Naive B cell (primary cell): ENCODE measurements around the gene GIGYF2. TPM values are rescaled to one million over a fixed set of nuclear protein-coding genes. Genes with fewer than 3 reads are reported as not detected.
"Not testable (repeated sequence)": the region's sequence is repeated elsewhere in the genome, so short reads cannot be mapped to it uniquely, and the experiment has no call there.

Source experiments
- ATAC-seq, 2 donors: fragments of 150-1000 bp; cut with Tn5 transposase; 2 replicates each; pipeline ENCODE4 v1.10.0; 2021; ENCODE audit warnings: low read depth in 2 of 2, mild to moderate bottlenecking in 2 of 2, moderate library complexity in 2 of 2
- DNase-seq: peaks from one replicate; pipeline ENCODE4 v3.0.0; 2022
- H3K27ac Mint-ChIP-seq, 6 donors: one replicate each; pipeline ENCODE4 v1.8.0; 2020 to 2022; ENCODE audit warnings: mild to moderate bottlenecking in 6 of 6, mixed read lengths in 6 of 6, moderate library complexity in 5 of 6, inconsistent platforms in 2 of 6
- H3K27me3 Mint-ChIP-seq, 3 donors: one replicate each; pipeline ENCODE4 v1.8.0; 2021 to 2022; ENCODE audit warnings: mixed read lengths in 3 of 3, mild to moderate bottlenecking in 1 of 3
- H3K36me3 Mint-ChIP-seq, 2 donors: one replicate each; pipeline ENCODE4 v1.8.0; 2020 to 2022; ENCODE audit warnings: mixed read lengths in 2 of 2, inconsistent platforms in 1 of 2, mild to moderate bottlenecking in 1 of 2
- H3K4me1 Mint-ChIP-seq, 3 donors: one replicate each; pipeline ENCODE4 v1.8.0; 2020 to 2022; ENCODE audit warnings: mixed read lengths in 3 of 3, inconsistent platforms in 1 of 3, mild to moderate bottlenecking in 1 of 3, moderate library complexity in 1 of 3
- H3K4me3 Mint-ChIP-seq, 8 donors: one replicate each; pipeline ENCODE4 v1.8.0; 2020 to 2022; ENCODE audit warnings: mild to moderate bottlenecking in 8 of 8, mixed read lengths in 8 of 8, moderate library complexity in 8 of 8, inconsistent platforms in 2 of 8
- H3K9me3 Mint-ChIP-seq, 7 donors: one replicate each; pipeline ENCODE4 v1.8.0; 2020 to 2022; ENCODE audit warnings: mixed read lengths in 7 of 7, mild to moderate bottlenecking in 5 of 7, inconsistent platforms in 2 of 7, moderate library complexity in 1 of 7
- polyA plus RNA-seq, 6 donors: library from polyadenylated mRNA; unstranded; fragments of 300-500 nt; fragmentation: Illumina TruSeq; gene quantifications; one replicate each; pipeline ENCODE4 v1.2.3, GENCODE V29; 2021; ENCODE audit warnings: low read depth in 6 of 6

Gene GIGYF2
- polyA plus RNA-seq, 6 donors from 2014 or later = 9.6 to 33.6 (median 18.3) TPM

GRCh38 chr2:232668805-232669444 lies 28.2 kb upstream of the GIGYF2 start:
- H3K4me3 Mint-ChIP-seq = no peak overlapping the region
- H3K9me3 Mint-ChIP-seq = no peaks in the 10 kb centered on the region
- DNase-seq = no peak
- H3K27ac Mint-ChIP-seq = no peak overlapping the region
- H3K27me3 Mint-ChIP-seq = peaks cover 6 to 31% (median 25%) of the 10 kb centered on the region in 3 donors
- ATAC-seq = no peak
- no peaks in the 10 kb centered on the region for H3K36me3 Mint-ChIP-seq
- no peaks in the 10 kb centered on the region for H3K4me1 Mint-ChIP-seq

- peaks cover 0 to 6% of the 10 kb centered on the region in 2 donors for H3K36me3 Mint-ChIP-seq
- no peak overlapping the region for H3K27ac Mint-ChIP-seq
- H3K4me1 Mint-ChIP-seq = no peaks in the 10 kb centered on the region
- peaks cover 0 to 34% (median 32%) of the 10 kb centered on the region in 3 donors for H3K27me3 Mint-ChIP-seq
- no peaks in the 10 kb centered on the region for H3K9me3 Mint-ChIP-seq
- no peak for DNase-seq
- ATAC-seq = no peak
- H3K4me3 Mint-ChIP-seq = no peak overlapping the region
Observed at GRCh38 chr2:232672588-232672987, 24.5 kb upstream of the GIGYF2 start.

GRCh38 chr2:232674491-232674890 lies 22.6 kb upstream of the GIGYF2 start:
- Mint-ChIP-seq H3K27ac (no peak overlapping the region), H3K4me3 (no peak overlapping the region), H3K27me3 (peaks cover under 1 to 37% (median 26%) of the 10 kb centered on the region in 3 donors), H3K4me1 (no peaks in the 10 kb centered on the region), H3K9me3 (no peaks in the 10 kb centered on the region), H3K36me3 (peaks cover 0 to 6% of the 10 kb centered on the region in 2 donors)
- ATAC-seq (no peak), DNase-seq (no peak)

- Mint-ChIP-seq H3K9me3 (no peaks in the 10 kb centered on the region), H3K4me1 (no peaks in the 10 kb centered on the region), H3K27ac (no peak overlapping the region), H3K27me3 (peaks cover 5 to 37% (median 26%) of the 10 kb centered on the region in 3 donors), H3K4me3 (no peak overlapping the region), H3K36me3 (peaks cover 0 to 6% of the 10 kb centered on the region in 2 donors)
- no peak for ATAC-seq
- no peak for DNase-seq
Observed at GRCh38 chr2:232675381-232675780, 21.8 kb upstream of the GIGYF2 start.

DNA sequence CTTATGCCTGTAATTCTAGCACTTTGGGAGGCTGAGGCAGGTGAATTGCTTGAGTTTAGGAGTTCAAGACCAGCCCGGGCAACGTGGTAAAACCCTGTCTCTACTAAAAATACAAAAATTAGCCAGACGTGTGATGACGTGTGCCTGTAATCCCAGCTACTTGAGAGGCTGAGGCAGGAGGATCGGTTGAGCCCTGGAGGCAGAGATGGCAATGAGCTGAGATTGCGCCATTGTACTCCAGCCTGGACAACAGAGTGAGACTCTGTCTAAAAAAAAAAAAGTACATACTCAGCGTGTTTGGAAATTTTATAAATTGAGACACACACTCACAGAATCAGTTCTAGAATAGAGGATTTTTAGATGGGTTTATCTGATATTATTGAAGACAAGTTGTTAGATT lies 17.1 kb upstream of the GIGYF2 start:
- DNase-seq (no peak), ATAC-seq (no peak)
- H3K4me3 Mint-ChIP-seq = no peak overlapping the region
- H3K4me1 Mint-ChIP-seq = no peaks in the 10 kb centered on the region
- no peak overlapping the region for H3K27ac Mint-ChIP-seq
- H3K36me3 Mint-ChIP-seq = no peaks in the 10 kb centered on the region
- H3K9me3 Mint-ChIP-seq = no peaks in the 10 kb centered on the region
- peaks cover 14 to 38% (median 31%) of the 10 kb centered on the region in 3 donors for H3K27me3 Mint-ChIP-seq

GRCh38 chr2:232681527-232681926 lies 15.6 kb upstream of the GIGYF2 start:
- Mint-ChIP-seq H3K9me3 (no peaks in the 10 kb centered on the region), H3K4me1 (no peaks in the 10 kb centered on the region), H3K36me3 (no peaks in the 10 kb centered on the region), H3K4me3 (no peak overlapping the region), H3K27me3 (peaks cover 14 to 33% (median 30%) of the 10 kb centered on the region in 3 donors), H3K27ac (no peak overlapping the region)
- no peak for DNase-seq
- no peak for ATAC-seq

DNA sequence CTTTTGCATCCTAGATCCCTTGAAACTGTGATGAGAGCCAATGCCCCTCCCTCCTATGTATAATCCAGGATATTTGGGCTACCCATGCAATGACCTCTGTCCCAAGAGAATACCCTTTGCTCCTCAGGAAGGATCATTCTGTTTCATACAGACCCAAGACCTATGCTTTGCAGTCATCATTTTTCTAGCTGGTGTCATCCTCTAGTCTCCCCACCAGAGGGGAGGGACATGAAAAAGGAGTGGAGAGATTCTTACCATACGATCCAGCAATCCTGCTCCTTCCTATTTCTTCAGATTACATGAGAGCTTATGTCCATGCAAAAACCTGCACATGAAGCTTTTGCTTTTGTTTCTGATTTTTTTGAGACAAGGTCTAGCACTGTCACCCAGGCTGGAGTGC lies 13.8 kb upstream of the GIGYF2 start:
- Mint-ChIP-seq H3K36me3 (no peaks in the 10 kb centered on the region), H3K4me3 (no peak overlapping the region), H3K27me3 (peaks cover 14 to 33% (median 30%) of the 10 kb centered on the region in 3 donors), H3K27ac (no peak overlapping the region), H3K9me3 (no peaks in the 10 kb centered on the region), H3K4me1 (no peaks in the 10 kb centered on the region)
- ATAC-seq (no peak), DNase-seq (no peak)

- H3K4me3 Mint-ChIP-seq, H3K4me1 Mint-ChIP-seq, H3K36me3 Mint-ChIP-seq, DNase-seq, ATAC-seq, H3K9me3 Mint-ChIP-seq, H3K27ac Mint-ChIP-seq: not testable (repeated sequence)
- H3K27me3 Mint-ChIP-seq = peaks cover 9 to 19% (median 14%) of the 10 kb centered on the region in 3 donors
Observed at GRCh38 chr2:232685391-232685790, 11.7 kb upstream of the GIGYF2 start.

GRCh38 chr2:232687382-232688160 lies 9.6 kb upstream of the GIGYF2 start:
- Mint-ChIP-seq H3K4me1 (no peaks in the 10 kb centered on the region), H3K27me3 (peaks cover under 1 to 6% (median 5%) of the 10 kb centered on the region in 3 donors), H3K27ac (peak overlapping the region in 2 of 6 donors; percentile 71 to 76), H3K36me3 (no peaks in the 10 kb centered on the region), H3K9me3 (peaks cover 0 to 7% (median 2%) of the 10 kb centered on the region in 7 donors), H3K4me3 (no peak overlapping the region)
- DNase-seq (no peak), ATAC-seq (no peak)

- H3K9me3 Mint-ChIP-seq = peaks cover 0 to 7% (median 2%) of the 10 kb centered on the region in 7 donors
- H3K27ac Mint-ChIP-seq = no peak overlapping the region
- no peak for ATAC-seq
- peaks cover 0 to 6% (median 3%) of the 10 kb centered on the region in 3 donors for H3K27me3 Mint-ChIP-seq
- H3K36me3 Mint-ChIP-seq = no peaks in the 10 kb centered on the region
- H3K4me3 Mint-ChIP-seq = no peak overlapping the region
- DNase-seq = no peak
- H3K4me1 Mint-ChIP-seq = no peaks in the 10 kb centered on the region
Observed at GRCh38 chr2:232688201-232688600, 8.9 kb upstream of the GIGYF2 start.

DNA sequence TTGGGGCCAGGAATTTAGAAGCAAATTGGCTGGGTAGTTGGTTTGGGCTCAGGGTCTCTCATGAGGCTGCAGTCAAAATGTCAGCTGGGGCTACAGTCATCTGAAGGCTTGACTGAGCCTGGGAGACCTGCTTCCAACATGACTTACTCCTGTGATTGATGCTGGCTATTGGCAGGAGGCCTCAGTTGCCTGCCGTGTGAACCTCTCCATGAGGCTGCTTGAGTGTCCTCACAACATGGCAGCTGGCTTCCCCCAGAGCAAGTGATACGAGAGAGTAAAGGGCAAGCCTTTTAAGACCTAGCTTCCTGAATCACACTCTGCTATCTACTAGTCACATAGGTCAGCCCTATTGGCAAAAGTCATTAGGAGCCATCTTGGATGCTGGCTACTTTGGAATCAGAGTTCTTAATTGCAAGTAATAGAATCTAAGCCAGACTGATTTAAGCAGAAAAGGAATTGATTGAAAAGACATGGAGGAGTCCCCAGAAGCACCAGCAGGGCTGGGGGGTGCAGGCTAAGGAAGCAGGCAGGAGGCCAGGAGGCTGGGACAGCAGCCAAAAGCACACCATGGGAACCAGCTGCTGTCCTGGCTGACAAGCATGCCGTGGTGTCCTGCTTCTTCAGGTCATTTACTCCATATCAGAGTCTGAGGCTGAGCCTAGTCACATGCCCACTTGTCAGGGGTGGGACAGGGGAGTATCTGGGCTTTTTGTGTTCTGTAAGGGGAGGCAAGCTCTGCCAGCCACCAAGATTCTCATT lies 7.8 kb upstream of the GIGYF2 start:
- DNase-seq (no peak), ATAC-seq (no peak)
- Mint-ChIP-seq H3K27ac (no peak overlapping the region), H3K9me3 (peaks cover 0 to 8% (median 2%) of the 10 kb centered on the region in 7 donors), H3K4me3 (no peak overlapping the region), H3K4me1 (no peaks in the 10 kb centered on the region), H3K27me3 (peaks cover 0 to under 1% (median 0%) of the 10 kb centered on the region in 3 donors), H3K36me3 (no peaks in the 10 kb centered on the region)

DNA sequence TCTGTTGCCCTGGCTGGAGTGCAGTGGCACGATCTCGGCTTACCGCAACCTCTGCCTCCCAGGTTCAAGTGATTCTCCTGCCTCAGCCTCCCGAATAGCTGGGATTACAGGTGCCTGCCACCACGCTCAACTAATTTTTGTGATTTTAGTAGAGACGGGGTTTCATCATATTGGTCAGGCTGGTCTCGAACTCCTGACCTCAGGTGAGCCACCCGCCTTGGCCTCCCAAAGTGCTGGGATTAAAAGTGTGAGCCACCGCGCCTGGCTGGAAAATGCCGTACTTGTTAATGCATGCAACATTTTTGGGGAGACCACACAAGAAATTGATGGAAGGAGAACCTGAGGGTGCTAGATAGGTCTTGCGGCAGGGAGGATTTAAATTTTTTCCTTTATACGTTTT lies 6.0 kb upstream of the GIGYF2 start:
- not testable (repeated sequence) for H3K4me3 Mint-ChIP-seq, ATAC-seq, DNase-seq, H3K36me3 Mint-ChIP-seq, H3K4me1 Mint-ChIP-seq, H3K27me3 Mint-ChIP-seq, H3K27ac Mint-ChIP-seq
- peaks cover 0 to 11% (median 6%) of the 10 kb centered on the region in 7 donors for H3K9me3 Mint-ChIP-seq

DNA sequence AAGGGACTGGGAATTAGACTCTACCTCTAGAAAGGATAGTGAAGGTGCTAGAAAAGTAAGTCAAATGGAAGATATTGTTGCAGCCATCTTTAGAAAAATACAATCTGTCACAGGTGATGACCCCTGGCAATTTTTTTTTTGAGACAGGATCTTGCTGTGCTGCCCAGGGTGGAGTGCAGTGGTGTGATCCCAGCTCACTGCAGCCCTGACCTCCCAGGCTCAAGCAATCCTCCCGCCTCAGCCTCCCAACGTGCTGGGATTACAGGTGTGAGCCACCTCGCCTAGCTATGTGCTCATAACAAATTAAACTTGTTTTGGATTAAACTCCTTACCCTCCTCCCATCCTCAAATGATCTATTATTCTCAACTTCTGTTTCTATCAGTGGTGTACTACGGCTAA lies 3.8 kb upstream of the GIGYF2 start:
- no peak for ATAC-seq

More for the DNA sequence above, 3.8 kb upstream of the GIGYF2 start:
- Mint-ChIP-seq H3K4me3 (peak overlapping the region in 1 of 8 donors; percentile 59), H3K36me3 (no peaks in the 10 kb centered on the region), H3K27ac (peak overlapping the region in 1 of 6 donors; percentile 42), H3K4me1 (peaks cover 7 to 12% (median 11%) of the 10 kb centered on the region in 3 donors), H3K9me3 (peaks cover 0 to 12% (median 6%) of the 10 kb centered on the region in 7 donors), H3K27me3 (no peaks in the 10 kb centered on the region)
- no peak for DNase-seq
